Mesangial cell (primary cell): ENCODE results near the gene DPH5. TPM values are rescaled to one million over a fixed set of nuclear protein-coding genes. Genes with fewer than 3 reads are reported as not detected.

Experiments used
- total RNA-seq: library from RNA; depleted of rRNA; stranded (reverse); fragments of >200 nt; gene quantifications from 2 replicates; pipeline ENCODE4 v1.2.3, GENCODE V29; 2015

Gene DPH5
- total RNA-seq = 21.7 and 24.8 TPM in 2 replicates

GRCh38 chr1:101025657-101026429 is at the start of gene DPH5:
TSS of gene DPH5 (minus strand) at chr1:101025784. CDS start at chr1:101025443, 341 bp downstream.

Other genes starting within 250 kb of the DPH5 start
- 11.4 and 13.2 TPM in 2 replicates for gene EXTL2, start 130.9 kb downstream of the DPH5 start, total RNA-seq
- gene SLC30A7, start 129.7 kb downstream of the DPH5 start, total RNA-seq = 24.3 and 31.8 TPM in 2 replicates
- 4.9 and 18.3 TPM in 2 replicates for gene S1PR1, start 211.2 kb upstream of the DPH5 start, total RNA-seq